ENCODE results near the gene PLEKHA3.
A peak's percentile ranks its signal among the peaks of the same experiment; 100 is the strongest.

Gene PLEKHA3

GRCh38 chr2:178506949-178507348 lies 26.7 kb downstream of the PLEKHA3 start:
- no peak overlapping the region for H3K4me3 ChIP-seq (ENCODE audit: low read depth, low read length)
- H3K27ac ChIP-seq = no peak overlapping the region
- no peak for TF ChIP-seq CTCF (IDR thresholded peaks at IDR 0.05; ENCODE audit: low read depth, low read length, missing control alignments)
- no peaks in the 10 kb centered on the region for H3K27me3 ChIP-seq (replicated peaks)
- peaks cover 11% of the 10 kb centered on the region for H3K36me3 ChIP-seq (replicated peaks)
- no peak for DNase-seq
- in situ Hi-C loops (cut with HindIII; ENCODE audit: low pct_ligation_motif_present, low sequenced_read_pairs) = no loop called here

- Histone ChIP-seq H3K36me3 (replicated peaks) (peaks cover 1% of the 10 kb centered on the region), H3K27me3 (replicated peaks) (no peaks in the 10 kb centered on the region), H3K4me3 (ENCODE audit: low read depth, low read length) (no peak overlapping the region), H3K27ac (no peak overlapping the region)
- TF ChIP-seq CTCF (IDR thresholded peaks at IDR 0.05; ENCODE audit: low read depth, low read length, missing control alignments) = no peak
- in situ Hi-C loops (cut with HindIII; ENCODE audit: low pct_ligation_motif_present, low sequenced_read_pairs) = no loop called here
- DNase-seq = no peak
Measured at GRCh38 chr2:178508646-178509045, 28.4 kb downstream of the PLEKHA3 start.

- TF ChIP-seq CTCF (IDR thresholded peaks at IDR 0.05; ENCODE audit: low read depth, low read length, missing control alignments) = no peak
- in situ Hi-C loops (cut with HindIII; ENCODE audit: low pct_ligation_motif_present, low sequenced_read_pairs) = no loop called here
- H3K36me3 ChIP-seq (replicated peaks) = no peaks in the 10 kb centered on the region
- no peak overlapping the region for H3K4me3 ChIP-seq (ENCODE audit: low read depth, low read length)
- H3K27ac ChIP-seq = no peak overlapping the region
- no peak for DNase-seq
- H3K27me3 ChIP-seq (replicated peaks) = no peaks in the 10 kb centered on the region
Measured at GRCh38 chr2:178510384-178510783, 30.1 kb downstream of the PLEKHA3 start.

- no peak for DNase-seq
- Histone ChIP-seq H3K4me3 (ENCODE audit: low read depth, low read length) (no peak overlapping the region), H3K36me3 (replicated peaks) (no peaks in the 10 kb centered on the region), H3K27me3 (replicated peaks) (no peaks in the 10 kb centered on the region), H3K27ac (no peak overlapping the region)
- in situ Hi-C loops (cut with HindIII; ENCODE audit: low pct_ligation_motif_present, low sequenced_read_pairs) = no loop called here
- peak; percentile 3 for TF ChIP-seq CTCF (IDR thresholded peaks at IDR 0.05; ENCODE audit: low read depth, low read length, missing control alignments)
Measured at GRCh38 chr2:178512484-178512883, 32.2 kb downstream of the PLEKHA3 start.

- H3K27me3 ChIP-seq (replicated peaks) = no peaks in the 10 kb centered on the region
- H3K27ac ChIP-seq = no peak overlapping the region
- in situ Hi-C loops (cut with HindIII; ENCODE audit: low pct_ligation_motif_present, low sequenced_read_pairs) = no loop called here
- peaks cover 4% of the 10 kb centered on the region for H3K36me3 ChIP-seq (replicated peaks)
- no peak for DNase-seq
- no peak overlapping the region for H3K4me3 ChIP-seq (ENCODE audit: low read depth, low read length)
- no peak for TF ChIP-seq CTCF (IDR thresholded peaks at IDR 0.05; ENCODE audit: low read depth, low read length, missing control alignments)
Measured at GRCh38 chr2:178513876-178514275, 33.6 kb downstream of the PLEKHA3 start.

- peaks cover 4% of the 10 kb centered on the region for H3K36me3 ChIP-seq (replicated peaks)
- in situ Hi-C loops (cut with HindIII; ENCODE audit: low pct_ligation_motif_present, low sequenced_read_pairs) = no loop called here
- no peak overlapping the region for H3K27ac ChIP-seq
- no peak for TF ChIP-seq CTCF (IDR thresholded peaks at IDR 0.05; ENCODE audit: low read depth, low read length, missing control alignments)
- no peaks in the 10 kb centered on the region for H3K27me3 ChIP-seq (replicated peaks)
- no peak overlapping the region for H3K4me3 ChIP-seq (ENCODE audit: low read depth, low read length)
- DNase-seq = peak; percentile 7
Measured at GRCh38 chr2:178514664-178515063, 34.4 kb downstream of the PLEKHA3 start.

Data from brain microvascular endothelial cell (primary cell).